Measurements from ENCODE around the gene DCST1.

The DCST1 gene

GRCh38 chr1:155004352-155005075 lies 29.1 kb upstream of the DCST1 start:
- no peak overlapping the region for H2AFZ ChIP-seq (ENCODE audit: low read depth, low read length, severe bottlenecking)
- TF ChIP-seq, protein P1, sequence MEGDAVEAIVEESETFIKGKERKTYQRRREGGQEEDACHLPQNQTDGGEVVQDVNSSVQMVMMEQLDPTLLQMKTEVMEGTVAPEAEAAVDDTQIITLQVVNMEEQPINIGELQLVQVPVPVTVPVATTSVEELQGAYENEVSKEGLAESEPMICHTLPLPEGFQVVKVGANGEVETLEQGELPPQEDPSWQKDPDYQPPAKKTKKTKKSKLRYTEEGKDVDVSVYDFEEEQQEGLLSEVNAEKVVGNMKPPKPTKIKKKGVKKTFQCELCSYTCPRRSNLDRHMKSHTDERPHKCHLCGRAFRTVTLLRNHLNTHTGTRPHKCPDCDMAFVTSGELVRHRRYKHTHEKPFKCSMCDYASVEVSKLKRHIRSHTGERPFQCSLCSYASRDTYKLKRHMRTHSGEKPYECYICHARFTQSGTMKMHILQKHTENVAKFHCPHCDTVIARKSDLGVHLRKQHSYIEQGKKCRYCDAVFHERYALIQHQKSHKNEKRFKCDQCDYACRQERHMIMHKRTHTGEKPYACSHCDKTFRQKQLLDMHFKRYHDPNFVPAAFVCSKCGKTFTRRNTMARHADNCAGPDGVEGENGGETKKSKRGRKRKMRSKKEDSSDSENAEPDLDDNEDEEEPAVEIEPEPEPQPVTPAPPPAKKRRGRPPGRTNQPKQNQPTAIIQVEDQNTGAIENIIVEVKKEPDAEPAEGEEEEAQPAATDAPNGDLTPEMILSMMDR (IDR thresholded peaks at IDR 0.05; ENCODE audit: insufficient read depth, low read length, poor library complexity, severe bottlenecking) = no peak
- no peak for TF ChIP-seq EZH2phosphoT487 (conservative IDR thresholded peaks at IDR 0.05; ENCODE audit: low read length)

GRCh38 chr1:155005076-155006011 lies 28.3 kb upstream of the DCST1 start:
- Histone ChIP-seq H3K79me2 (ENCODE audit: insufficient read depth, low read length) (no peaks in the 10 kb centered on the region), H3F3A (ENCODE audit: insufficient read depth) (no peaks in the 10 kb centered on the region), H3K4me3 (ENCODE audit: insufficient read depth, low read length, poor library complexity, severe bottlenecking) (no peak overlapping the region), H4K20me1 (ENCODE audit: low read depth, low read length) (no peaks in the 10 kb centered on the region), H3K9me2 (replicated peaks; ENCODE audit: insufficient read depth, low read length) (no peaks in the 10 kb centered on the region), H3K36me3 (ENCODE audit: low read length) (no peaks in the 10 kb centered on the region), H3K27ac (ENCODE audit: low read depth, low read length) (no peak overlapping the region), H3K9ac (ENCODE audit: low read length) (no peak overlapping the region), H3K9me3 (ENCODE audit: insufficient read depth, low read length) (no peaks in the 10 kb centered on the region), H2AFZ (ENCODE audit: low read depth, low read length, severe bottlenecking) (no peak overlapping the region), H3K4me2 (ENCODE audit: low read depth, low read length, poor library complexity, severe bottlenecking) (no peak overlapping the region), H3K27me3 (ENCODE audit: low read length) (no peaks in the 10 kb centered on the region)
- TF ChIP-seq, protein P1 (IDR thresholded peaks at IDR 0.05; ENCODE audit: insufficient read depth, low read length, poor library complexity, severe bottlenecking) = no peak
- no peak for TF ChIP-seq EZH2phosphoT487 (conservative IDR thresholded peaks at IDR 0.05; ENCODE audit: low read length)

More at GRCh38 chr1:155004352-155005075, 29.1 kb upstream of the DCST1 start:
- no peak overlapping the region for H3K27ac ChIP-seq (ENCODE audit: low read depth, low read length)
- no peaks in the 10 kb centered on the region for H3K36me3 ChIP-seq (ENCODE audit: low read length)
- H3K27me3 ChIP-seq (ENCODE audit: low read length) = no peaks in the 10 kb centered on the region
- no peak overlapping the region for H3K4me3 ChIP-seq (ENCODE audit: insufficient read depth, low read length, poor library complexity, severe bottlenecking)
- no peaks in the 10 kb centered on the region for H3K9me3 ChIP-seq (ENCODE audit: insufficient read depth, low read length)
- H3K79me2 ChIP-seq (ENCODE audit: insufficient read depth, low read length) = no peaks in the 10 kb centered on the region
- no peaks in the 10 kb centered on the region for H3K9me2 ChIP-seq (replicated peaks; ENCODE audit: insufficient read depth, low read length)
- peaks cover 8% of the 10 kb centered on the region; the same call in 1 of the 2 replicates for H3F3A ChIP-seq (ENCODE audit: insufficient read depth)
- no peaks in the 10 kb centered on the region for H4K20me1 ChIP-seq (ENCODE audit: low read depth, low read length)
- H3K9ac ChIP-seq (ENCODE audit: low read length) = no peak overlapping the region
- no peak overlapping the region for H3K4me2 ChIP-seq (ENCODE audit: low read depth, low read length, poor library complexity, severe bottlenecking)

- H3K4me3 ChIP-seq (ENCODE audit: insufficient read depth, low read length, poor library complexity, severe bottlenecking) = no peak overlapping the region
- no peaks in the 10 kb centered on the region for H3K79me2 ChIP-seq (ENCODE audit: insufficient read depth, low read length)
- no peaks in the 10 kb centered on the region for H4K20me1 ChIP-seq (ENCODE audit: low read depth, low read length)
- H3K27me3 ChIP-seq (ENCODE audit: low read length) = no peaks in the 10 kb centered on the region
- H3K27ac ChIP-seq (ENCODE audit: low read depth, low read length) = no peak overlapping the region
- no peaks in the 10 kb centered on the region for H3K36me3 ChIP-seq (ENCODE audit: low read length)
- H2AFZ ChIP-seq (ENCODE audit: low read depth, low read length, severe bottlenecking) = peak overlapping the region; percentile 37
- TF ChIP-seq EZH2phosphoT487 (conservative IDR thresholded peaks at IDR 0.05; ENCODE audit: low read length) = no peak
- TF ChIP-seq, protein P1 (IDR thresholded peaks at IDR 0.05; ENCODE audit: insufficient read depth, low read length, poor library complexity, severe bottlenecking) = no peak
- H3K9me3 ChIP-seq (ENCODE audit: insufficient read depth, low read length) = no peaks in the 10 kb centered on the region
- H3K9me2 ChIP-seq (replicated peaks; ENCODE audit: insufficient read depth, low read length) = no peaks in the 10 kb centered on the region
- no peaks in the 10 kb centered on the region for H3F3A ChIP-seq (ENCODE audit: insufficient read depth)
- no peak overlapping the region for H3K9ac ChIP-seq (ENCODE audit: low read length)
- H3K4me2 ChIP-seq (ENCODE audit: low read depth, low read length, poor library complexity, severe bottlenecking) = peak overlapping the region; percentile 6
Observed at GRCh38 chr1:155006601-155007101, 27.0 kb upstream of the DCST1 start.
